Renal cortical epithelial cell (primary cell): ENCODE data around the gene CD81. TPM values are rescaled to one million over a fixed set of nuclear protein-coding genes. Genes with fewer than 3 reads are reported as not detected.

Experiments used
- DNase-seq: peaks from one replicate; pipeline ENCODE4 v3.0.0-alpha.2; 2011; ENCODE audit warnings: low read depth
- total RNA-seq: library from RNA; depleted of rRNA; stranded (reverse); fragments of >200 nt; gene quantifications from 2 replicates; pipeline ENCODE4 v1.2.3, GENCODE V29; 2014

CD81 gene
- total RNA-seq, 1 donor from 2014 or later: 666 TPM

- DNase-seq: no peak
Measured at GRCh38 chr11:2421226-2421994, 44.3 kb downstream of the CD81 start.

- no peak for DNase-seq
Measured at GRCh38 chr11:2421996-2422395, 44.9 kb downstream of the CD81 start.

GRCh38 chr11:2422461-2423156, 45.5 kb downstream of the CD81 start:
- DNase-seq: no peak

- DNase-seq: no peak
Measured at GRCh38 chr11:2423157-2424025, 46.3 kb downstream of the CD81 start.

- no peak for DNase-seq
Measured at GRCh38 chr11:2424811-2425495, 47.8 kb downstream of the CD81 start.

- DNase-seq: no peak
Measured at GRCh38 chr11:2425506-2425905, 48.4 kb downstream of the CD81 start.

- no peak for DNase-seq
Measured at GRCh38 chr11:2426221-2426620, 49.1 kb downstream of the CD81 start.

GRCh38 chr11:2426826-2427521, 49.9 kb downstream of the CD81 start:
- DNase-seq: no peak

- DNase-seq: no peak
Measured at GRCh38 chr11:2427721-2428321, 50.7 kb downstream of the CD81 start.

GRCh38 chr11:2428322-2428795, 51.2 kb downstream of the CD81 start:
- DNase-seq: peak; percentile 21

- no peak for DNase-seq
Measured at GRCh38 chr11:2431395-2431794, 54.3 kb downstream of the CD81 start.

GRCh38 chr11:2432171-2432621, 55.1 kb downstream of the CD81 start:
- DNase-seq: no peak

GRCh38 chr11:2432628-2433071, 55.5 kb downstream of the CD81 start:
- DNase-seq: no peak

- DNase-seq: no peak
Measured at GRCh38 chr11:2433106-2433925, 56.2 kb downstream of the CD81 start.

- DNase-seq: no peak
Measured at GRCh38 chr11:2434008-2434407, 56.9 kb downstream of the CD81 start.

GRCh38 chr11:2434506-2435255, 57.6 kb downstream of the CD81 start:
- no peak for DNase-seq

- DNase-seq: no peak
Measured at GRCh38 chr11:2435288-2436012, 58.3 kb downstream of the CD81 start.

- no peak for DNase-seq
Measured at GRCh38 chr11:2436013-2436520, 59.0 kb downstream of the CD81 start.
